Natural killer cell (primary cell): ENCODE data around the gene TMSB10. TPM values are rescaled to one million over a fixed set of nuclear protein-coding genes. Genes with fewer than 3 reads are reported as not detected.

Experiments
- ATAC-seq, 3 donors: fragments of 150-1000 bp in 2 of 3; fragments of 200-7000 bp in 1 of 3; cut with Tn5 transposase; 1 replicate in 1 of 3; 2 replicates in 2 of 3; pipeline ENCODE4 v1.10.0; 2021; ENCODE audit warnings: mild to moderate bottlenecking in 2 of 3, moderate library complexity in 2 of 3
- DNase-seq, 2 donors: peaks; one replicate each; pipeline versions ENCODE4 v3.0.0 to v3.0.0-alpha.2; 2013 to 2021; ENCODE audit warnings: mixed read lengths in 1 of 2
- H3K27ac ChIP-seq: one replicate; pipeline ENCODE4 v1.5.1; 2013; ENCODE audit warnings: mild to moderate bottlenecking, low read length
- H3K27me3 ChIP-seq: one replicate; pipeline ENCODE4 v1.6.1; 2013; ENCODE audit warnings: low read length; ENCODE audit not compliant: control insufficient read depth, insufficient read depth
- H3K36me3 ChIP-seq: one replicate; pipeline ENCODE4 v1.6.1; 2013; ENCODE audit warnings: low read length; ENCODE audit not compliant: control insufficient read depth, insufficient read depth
- H3K4me1 ChIP-seq: one replicate; pipeline ENCODE4 v1.6.1; 2013; ENCODE audit warnings: low read length; ENCODE audit not compliant: control insufficient read depth, insufficient read depth
- H3K4me3 ChIP-seq: one replicate; pipeline ENCODE4 v1.5.1; 2013; ENCODE audit warnings: low read length
- H3K9me3 ChIP-seq: one replicate; pipeline ENCODE4 v1.6.1; 2013; ENCODE audit warnings: low read length; ENCODE audit not compliant: control insufficient read depth, insufficient read depth
- H3K27ac Mint-ChIP-seq, 2 donors: one replicate each; pipeline ENCODE4 v1.8.0; 2022; ENCODE audit warnings: mild to moderate bottlenecking in 2 of 2, mixed read lengths in 2 of 2, moderate library complexity in 1 of 2
- H3K27me3 Mint-ChIP-seq, 2 donors: one replicate each; pipeline ENCODE4 v1.8.0; 2022; ENCODE audit warnings: low read depth in 2 of 2, mixed read lengths in 2 of 2
- H3K36me3 Mint-ChIP-seq: one replicate; pipeline ENCODE4 v1.8.0; 2022; ENCODE audit warnings: mixed read lengths
- H3K4me1 Mint-ChIP-seq, 2 donors: one replicate each; pipeline ENCODE4 v1.8.0; 2022; ENCODE audit warnings: mixed read lengths in 2 of 2
- H3K4me3 Mint-ChIP-seq: one replicate; pipeline ENCODE4 v1.8.0; 2022; ENCODE audit warnings: mild to moderate bottlenecking, moderate library complexity, mixed read lengths
- H3K9me3 Mint-ChIP-seq, 2 donors: one replicate each; pipeline ENCODE4 v1.8.0; 2022; ENCODE audit warnings: mixed read lengths in 2 of 2
- CTCF ChIP-seq: fragments of 200-600 bp; IDR thresholded peaks from one replicate; pipeline ENCODE4 v1.8.0; 2022; ENCODE audit warnings: antibody characterized with exemption
- WGBS: methylation state at CpG from one replicate; pipeline ENCODE4 v1.1.7; 2013; ENCODE audit warnings: missing lambda C conversion rate; ENCODE audit not compliant: insufficient coverage; 5-methylcytosine and 5-hydroxymethylcytosine counted together
- intact Hi-C: fragments of 100-400 bp; cut with micrococcal nuclease; formaldehyde crosslinking; loops from one replicate; pipeline ENCODE4 v1.14.2; 2022
- total RNA-seq, 4 donors: library from RNA; stranded (reverse); fragments of 120-200 nt in 1 of 4; gene quantifications; one replicate each; pipeline versions ENCODE4 v1.2.3 to v1.2.4, GENCODE V29; 2013 to 2022

The TMSB10 gene
- total RNA-seq, 3 donors from 2014 or later (not counting 1 experiment from before 2014, with no cell fraction given): 1,247 to 1,683 (median 1,557) TPM

DNA sequence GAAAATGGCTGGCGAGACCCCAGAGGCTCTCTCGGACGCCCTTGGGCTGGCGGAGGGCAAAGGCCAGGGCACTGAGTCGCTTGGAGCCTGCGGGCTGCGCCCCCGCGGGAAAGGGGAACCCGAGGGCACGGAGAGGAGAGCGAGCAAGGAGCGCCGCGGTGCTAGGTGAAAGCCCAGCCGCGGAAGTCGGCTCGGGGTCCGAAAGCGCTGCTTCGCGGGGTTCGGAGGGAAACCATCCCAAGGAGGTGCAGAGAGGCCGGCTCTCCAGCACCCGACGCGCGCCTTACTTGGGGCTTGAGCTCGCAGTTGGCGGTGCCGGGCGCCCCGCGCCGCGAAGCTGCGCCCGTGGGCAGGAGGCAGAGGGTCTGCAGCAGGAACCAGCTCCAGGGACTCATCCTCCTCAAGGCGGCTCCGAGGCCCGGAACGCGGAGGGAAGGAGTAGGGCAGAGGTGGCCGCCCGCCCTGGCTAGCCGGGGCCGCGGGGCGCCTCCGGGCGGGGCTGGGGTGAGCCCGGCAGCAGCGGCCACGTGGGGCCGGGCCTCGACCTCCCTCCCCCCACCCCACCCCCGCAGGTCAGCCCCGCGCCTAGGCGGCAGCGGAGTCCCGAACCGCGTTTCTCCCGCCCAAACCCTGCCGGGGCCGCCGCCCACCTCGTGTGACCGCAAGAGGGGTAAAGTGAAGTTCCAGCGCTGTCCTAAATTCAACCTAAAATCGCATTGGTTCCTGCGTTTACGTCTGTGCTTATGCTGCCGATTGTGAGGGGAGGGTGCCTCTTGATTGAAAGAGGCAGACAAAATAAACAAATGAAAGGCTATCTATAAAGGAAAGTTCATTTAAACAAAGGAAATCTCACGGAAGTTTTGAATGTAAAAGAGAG, 24.6 kb upstream of the TMSB10 start, which contains the start of gene TRABD2A:
TRABD2A (minus strand) TSS at position 440 of the 877 bp plus-strand sequence; CDS start at position 395, 45 bp downstream.
- ATAC-seq: peak; percentile 15 to 24 (median 19)
- H3K4me1 Mint-ChIP-seq: peaks cover 29 to 34% of the 10 kb centered on the region in 2 donors
- under 1% methylated on average over 77 of the region's 77 CpGs for WGBS
- H3K27me3 Mint-ChIP-seq: peaks cover 9 to 24% of the 10 kb centered on the region in 2 donors
- Histone ChIP-seq H3K4me1 (peaks cover 29% of the 10 kb centered on the region), H3K36me3 (no peaks in the 10 kb centered on the region), H3K27ac (peak within 1 kb of the TSS; percentile 52), H3K27me3 (peaks cover 8% of the 10 kb centered on the region), H3K9me3 (no peaks in the 10 kb centered on the region), H3K4me3 (peak within 1 kb of the TSS; percentile 55)
- DNase-seq: peak in 1 of 2 donors; percentile 75
- peak within 1 kb of the TSS; percentile 98 for H3K4me3 Mint-ChIP-seq
- intact Hi-C loops: loop anchor here (2.0 to 10.0 kb wide), 2 partner anchors 46 to 96 kb away; no protein-coding TSS in a partner anchor
- no peak for TF ChIP-seq CTCF
- H3K36me3 Mint-ChIP-seq: no peaks in the 10 kb centered on the region
- H3K9me3 Mint-ChIP-seq: no peaks in the 10 kb centered on the region
- H3K27ac Mint-ChIP-seq: peak within 1 kb of the TSS; percentile 21 to 71

DNA sequence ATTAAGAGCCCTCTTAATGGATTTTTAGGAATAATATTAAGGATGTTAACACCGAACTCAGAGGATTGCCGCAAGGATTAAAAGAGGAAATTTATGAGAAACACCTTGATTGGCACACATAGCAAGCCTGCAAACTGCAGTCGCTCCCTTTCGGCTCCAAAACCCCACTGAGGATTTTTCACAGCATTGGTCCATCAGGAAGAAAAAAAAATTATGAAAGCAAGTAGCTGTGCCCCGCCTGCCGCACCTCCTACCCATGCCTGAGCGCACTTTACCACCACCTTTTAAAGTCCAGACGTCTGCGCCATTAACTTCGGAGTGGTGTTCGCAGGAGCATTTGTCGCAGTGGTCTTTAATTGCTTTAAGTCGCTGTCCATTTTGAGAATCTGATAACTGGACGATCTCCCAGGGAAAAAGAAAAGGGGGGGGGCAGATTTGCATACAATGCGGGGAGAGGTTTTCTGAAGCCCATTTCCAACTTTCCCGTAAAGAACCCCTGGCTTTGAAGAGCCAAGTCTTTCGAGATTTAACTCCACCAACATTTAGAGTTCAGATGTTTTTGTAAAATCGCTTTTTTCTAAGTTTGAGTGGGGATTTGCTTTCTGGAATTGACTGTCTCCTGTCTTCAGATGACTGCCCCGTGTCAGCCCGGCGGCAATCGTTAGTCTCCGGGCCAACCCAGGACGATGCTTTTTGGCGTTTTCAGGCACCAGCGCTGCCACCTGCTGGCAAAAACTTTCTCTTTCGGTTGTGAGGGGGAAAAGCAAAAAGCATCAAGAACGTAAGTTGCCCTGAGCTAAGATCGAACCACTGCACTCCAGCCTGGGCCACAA, 23.7 kb upstream of the TMSB10 start:
- peak overlapping the region; percentile 98 for H3K4me3 Mint-ChIP-seq
- H3K4me1 ChIP-seq: peaks cover 29% of the 10 kb centered on the region
- TF ChIP-seq CTCF: peak; percentile 77
- H3K27me3 ChIP-seq: peaks cover 8% of the 10 kb centered on the region
- H3K4me1 Mint-ChIP-seq: peaks cover 34 to 37% of the 10 kb centered on the region in 2 donors
- H3K36me3 ChIP-seq: no peaks in the 10 kb centered on the region
- no peaks in the 10 kb centered on the region for H3K36me3 Mint-ChIP-seq
- peak; percentile 76 to 93 for DNase-seq
- H3K27me3 Mint-ChIP-seq: peaks cover 9 to 24% of the 10 kb centered on the region in 2 donors
- peak overlapping the region; percentile 52 for H3K27ac ChIP-seq
- H3K9me3 Mint-ChIP-seq: no peaks in the 10 kb centered on the region
- intact Hi-C loops: loop anchor here (1.0 to 10.0 kb wide), 4 partner anchors 45 to 386 kb away; no protein-coding TSS in a partner anchor
- H3K9me3 ChIP-seq: no peaks in the 10 kb centered on the region
- under 1% methylated on average over 28 of the region's 29 CpGs for WGBS
- peak; percentile 87 to 89 (median 88) for ATAC-seq
- H3K27ac Mint-ChIP-seq: peak overlapping the region; percentile 21 to 71
- H3K4me3 ChIP-seq: peak overlapping the region; percentile 55

DNA sequence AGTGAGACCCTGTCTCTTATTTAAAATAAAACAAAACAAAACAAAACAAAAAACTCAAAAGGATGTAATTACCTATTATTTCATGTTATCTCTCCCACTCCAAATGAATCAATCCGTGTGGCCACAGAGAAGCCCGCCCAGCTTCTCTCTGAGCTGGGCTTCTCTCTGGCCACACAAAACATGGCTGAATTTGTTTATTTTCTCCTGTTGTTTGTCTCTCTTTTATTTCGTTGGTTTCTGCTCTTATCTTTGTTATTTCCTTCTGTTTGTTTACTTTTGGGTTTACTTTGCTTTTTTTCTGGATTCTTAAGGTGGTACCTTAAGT, 23.1 kb upstream of the TMSB10 start:
- H3K9me3 ChIP-seq: no peaks in the 10 kb centered on the region
- peak; percentile 3 for TF ChIP-seq CTCF
- H3K36me3 ChIP-seq: no peaks in the 10 kb centered on the region
- DNase-seq (no peak), ATAC-seq (peak in 1 of 3 donors; percentile 9)
- H3K4me3 ChIP-seq: no peak overlapping the region
- peaks cover 39 to 43% of the 10 kb centered on the region in 2 donors for H3K4me1 Mint-ChIP-seq
- no peaks in the 10 kb centered on the region for H3K36me3 Mint-ChIP-seq
- no peaks in the 10 kb centered on the region for H3K9me3 Mint-ChIP-seq
- 53% methylated on average over 3 of the region's 3 CpGs for WGBS
- intact Hi-C loops: loop anchor here (1.0 to 10.0 kb wide), 3 partner anchors 98 to 387 kb away; no protein-coding TSS in a partner anchor
- H3K27me3 Mint-ChIP-seq: peaks cover 9 to 24% of the 10 kb centered on the region in 2 donors
- peak overlapping the region; percentile 1 to 71 for H3K27ac Mint-ChIP-seq
- H3K4me3 Mint-ChIP-seq: peak overlapping the region; percentile 98
- H3K4me1 ChIP-seq: peaks cover 29% of the 10 kb centered on the region
- H3K27ac ChIP-seq: no peak overlapping the region
- peaks cover 8% of the 10 kb centered on the region for H3K27me3 ChIP-seq
